ENCODE results near the gene SIL1. TPM values are rescaled to one million over a fixed set of nuclear protein-coding genes. Genes with fewer than 3 reads are reported as not detected.

The SIL1 gene
- polyA plus RNA-seq, 3 donors: 25.4 to 35.1 (median 27.9) TPM

GRCh38 chr5:139124774-139125520 lies 73.2 kb downstream of the SIL1 start:
- Mint-ChIP-seq H3K36me3 (peaks cover 55 to 64% of the 10 kb centered on the region in 2 donors), H3K9me3 (no peaks in the 10 kb centered on the region), H3K27ac (peak overlapping the region in 3 of 7 donors; percentile 11 to 61 (median 33)), H3K4me3 (no peak overlapping the region), H3K4me1 (no peaks in the 10 kb centered on the region), H3K27me3 (ENCODE audit: low read depth in 3 of 3) (peaks cover 0 to 2% (median 0%) of the 10 kb centered on the region in 3 donors)
- intact Hi-C loops (cut with micrococcal nuclease): no loop called here
- Histone ChIP-seq H3K9me3 (replicated peaks in 1 of 2; ENCODE audit: control insufficient read depth in 1 of 2, insufficient read depth in 1 of 2, low read length in 2 of 2) (no peaks in the 10 kb centered on the region), H3K36me3 (replicated peaks in 1 of 2; ENCODE audit: control insufficient read depth in 1 of 2, insufficient read depth in 2 of 2, low read length in 2 of 2) (peaks cover 24 to 76% of the 10 kb centered on the region in 2 donors), H3K4me2 (replicated peaks; ENCODE audit: extremely low read depth, low read length, poor library complexity, severe bottlenecking) (no peak overlapping the region), H3K4me3 (replicated peaks in 1 of 3; ENCODE audit: low read depth in 2 of 3, low read length in 3 of 3) (no peak overlapping the region), H3K9ac (ENCODE audit: insufficient read depth, low read length, poor library complexity, severe bottlenecking) (no peak overlapping the region), H3K4me1 (ENCODE audit: control insufficient read depth in 1 of 2, insufficient read depth in 2 of 2, low read length in 2 of 2) (no peaks in the 10 kb centered on the region), H3K27ac (ENCODE audit: low read depth in 1 of 2, low read length in 2 of 2) (no peak overlapping the region), H2AFZ (ENCODE audit: insufficient read depth, low read depth, low read length, poor library complexity, severe bottlenecking) (no peak overlapping the region), H3K79me2 (ENCODE audit: insufficient read depth, low read length) (no peaks in the 10 kb centered on the region), H4K20me1 (ENCODE audit: insufficient read depth, low read length) (no peaks in the 10 kb centered on the region), H3K27me3 (ENCODE audit: control insufficient read depth in 2 of 2, insufficient read depth in 2 of 2, low read length in 2 of 2) (no peaks in the 10 kb centered on the region)
- WGBS (ENCODE audit: insufficient coverage): 100% methylated on average over 3 of the region's 8 CpGs
- no peak for DNase-seq
- TF ChIP-seq CTCF (IDR thresholded peaks at IDR 0.05): no peak

GRCh38 chr5:139121120-139121519 lies 77.0 kb downstream of the SIL1 start:
- H3K9me3 Mint-ChIP-seq: no peaks in the 10 kb centered on the region
- Histone ChIP-seq H3K27ac (ENCODE audit: low read depth in 1 of 2, low read length in 2 of 2) (no peak overlapping the region), H3K27me3 (ENCODE audit: control insufficient read depth in 2 of 2, insufficient read depth in 2 of 2, low read length in 2 of 2) (no peaks in the 10 kb centered on the region), H3K9ac (ENCODE audit: insufficient read depth, low read length, poor library complexity, severe bottlenecking) (no peak overlapping the region), H3K4me2 (replicated peaks; ENCODE audit: extremely low read depth, low read length, poor library complexity, severe bottlenecking) (no peak overlapping the region), H4K20me1 (ENCODE audit: insufficient read depth, low read length) (no peaks in the 10 kb centered on the region), H3K4me1 (ENCODE audit: control insufficient read depth in 1 of 2, insufficient read depth in 2 of 2, low read length in 2 of 2) (no peaks in the 10 kb centered on the region), H3K9me3 (replicated peaks in 1 of 2; ENCODE audit: control insufficient read depth in 1 of 2, insufficient read depth in 1 of 2, low read length in 2 of 2) (no peaks in the 10 kb centered on the region), H3K36me3 (replicated peaks in 1 of 2; ENCODE audit: control insufficient read depth in 1 of 2, insufficient read depth in 2 of 2, low read length in 2 of 2) (peaks cover 46 to 92% of the 10 kb centered on the region in 2 donors), H3K4me3 (replicated peaks in 1 of 3; ENCODE audit: low read depth in 2 of 3, low read length in 3 of 3) (no peak overlapping the region), H3K79me2 (ENCODE audit: insufficient read depth, low read length) (no peaks in the 10 kb centered on the region), H2AFZ (ENCODE audit: insufficient read depth, low read depth, low read length, poor library complexity, severe bottlenecking) (no peak overlapping the region)
- intact Hi-C loops (cut with micrococcal nuclease): no loop called here
- TF ChIP-seq CTCF (IDR thresholded peaks at IDR 0.05): no peak
- no peak for DNase-seq
- H3K4me3 Mint-ChIP-seq: no peak overlapping the region
- H3K4me1 Mint-ChIP-seq: no peaks in the 10 kb centered on the region
- H3K27me3 Mint-ChIP-seq (ENCODE audit: low read depth in 3 of 3): no peaks in the 10 kb centered on the region
- WGBS (ENCODE audit: insufficient coverage): no CpG with 5 or more reads among the region's 5 CpGs
- H3K36me3 Mint-ChIP-seq: peaks cover 62 to 70% of the 10 kb centered on the region in 2 donors
- H3K27ac Mint-ChIP-seq: peak overlapping the region in 1 of 7 donors; percentile 64

Measured in CD14-positive monocyte (primary cell).